Measurements from ENCODE around the gene ARID2.

ARID2 gene

DNA sequence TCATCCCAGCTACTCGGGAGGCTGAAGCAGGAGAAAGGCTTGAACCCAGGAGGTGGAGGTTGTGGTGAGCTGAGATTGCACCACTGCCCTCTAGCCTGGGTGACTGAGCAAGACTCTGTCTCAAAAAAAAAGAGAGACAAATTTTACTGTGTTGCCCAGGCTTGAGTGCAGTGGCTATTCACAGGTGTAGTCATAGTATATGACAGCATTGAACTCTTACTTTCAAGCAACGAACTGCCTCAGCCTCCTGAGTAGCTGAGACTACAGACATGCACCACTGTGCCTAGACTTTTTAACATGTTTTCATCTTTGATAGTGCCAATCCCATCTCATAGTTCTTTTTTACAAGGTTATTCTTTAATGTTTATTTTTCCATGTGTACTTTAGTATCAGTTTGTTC, 13.7 kb downstream of the ARID2 start:
- TF ChIP-seq EZH2phosphoT487 (IDR thresholded peaks at IDR 0.05; ENCODE audit: borderline replicate concordance, low read length): no peak
- TF ChIP-seq, protein P1, sequence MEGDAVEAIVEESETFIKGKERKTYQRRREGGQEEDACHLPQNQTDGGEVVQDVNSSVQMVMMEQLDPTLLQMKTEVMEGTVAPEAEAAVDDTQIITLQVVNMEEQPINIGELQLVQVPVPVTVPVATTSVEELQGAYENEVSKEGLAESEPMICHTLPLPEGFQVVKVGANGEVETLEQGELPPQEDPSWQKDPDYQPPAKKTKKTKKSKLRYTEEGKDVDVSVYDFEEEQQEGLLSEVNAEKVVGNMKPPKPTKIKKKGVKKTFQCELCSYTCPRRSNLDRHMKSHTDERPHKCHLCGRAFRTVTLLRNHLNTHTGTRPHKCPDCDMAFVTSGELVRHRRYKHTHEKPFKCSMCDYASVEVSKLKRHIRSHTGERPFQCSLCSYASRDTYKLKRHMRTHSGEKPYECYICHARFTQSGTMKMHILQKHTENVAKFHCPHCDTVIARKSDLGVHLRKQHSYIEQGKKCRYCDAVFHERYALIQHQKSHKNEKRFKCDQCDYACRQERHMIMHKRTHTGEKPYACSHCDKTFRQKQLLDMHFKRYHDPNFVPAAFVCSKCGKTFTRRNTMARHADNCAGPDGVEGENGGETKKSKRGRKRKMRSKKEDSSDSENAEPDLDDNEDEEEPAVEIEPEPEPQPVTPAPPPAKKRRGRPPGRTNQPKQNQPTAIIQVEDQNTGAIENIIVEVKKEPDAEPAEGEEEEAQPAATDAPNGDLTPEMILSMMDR (IDR thresholded peaks at IDR 0.05; ENCODE audit: low read depth, low read length, poor library complexity, severe bottlenecking): no peak
- Histone ChIP-seq H3K27me3 (ENCODE audit: control insufficient read depth, low read length) (no peaks in the 10 kb centered on the region), H3K4me3 (ENCODE audit: low read length) (no peak overlapping the region), H3K27ac (ENCODE audit: low read depth, low read length) (no peak overlapping the region), H3K79me2 (ENCODE audit: control insufficient read depth, low read length) (peaks cover 98% of the 10 kb centered on the region), H4K20me1 (ENCODE audit: control insufficient read depth, insufficient read depth, low read depth, low read length) (peaks cover 5% of the 10 kb centered on the region), H3K36me3 (ENCODE audit: control insufficient read depth, low read length) (peaks cover 49% of the 10 kb centered on the region), H3K9me3 (ENCODE audit: control insufficient read depth, insufficient read depth, low read length) (no peaks in the 10 kb centered on the region), H3K9me2 (replicated peaks; ENCODE audit: control insufficient read depth, low read length) (no peaks in the 10 kb centered on the region), H3K4me2 (ENCODE audit: low read length) (no peak overlapping the region), H3K4me1 (ENCODE audit: control insufficient read depth, low read length) (no peaks in the 10 kb centered on the region), H3F3A (ENCODE audit: control insufficient read depth, insufficient read depth) (0 out of 2 replicates have a peak, but pooled peaks cover 3% of the 10 kb centered on the region)

DNA sequence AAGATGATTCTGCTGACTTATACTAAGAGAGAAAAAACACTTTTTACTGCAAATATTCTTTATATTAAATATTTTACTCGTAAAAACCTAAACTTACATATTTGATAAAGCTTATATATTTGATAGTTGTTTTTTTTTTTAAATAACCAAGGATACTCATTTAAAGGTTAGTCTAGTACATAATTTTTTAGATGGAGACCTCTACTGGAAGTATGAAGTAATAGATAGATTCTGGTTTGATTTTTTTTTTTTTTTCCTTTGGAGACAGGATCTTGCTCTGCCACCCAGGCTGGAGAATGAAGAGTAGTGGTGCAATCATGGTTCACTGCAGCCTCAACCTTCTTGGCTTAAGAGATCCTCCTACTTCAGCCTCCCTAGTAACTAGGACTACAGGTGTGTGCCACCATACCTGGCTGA, 16.4 kb downstream of the ARID2 start:
- Histone ChIP-seq H3K4me3 (ENCODE audit: low read length) (no peak overlapping the region), H3K79me2 (ENCODE audit: control insufficient read depth, low read length) (peaks cover 99% of the 10 kb centered on the region), H3K36me3 (ENCODE audit: control insufficient read depth, low read length) (peaks cover 55% of the 10 kb centered on the region), H3K9me3 (ENCODE audit: control insufficient read depth, insufficient read depth, low read length) (no peaks in the 10 kb centered on the region), H3K4me2 (ENCODE audit: low read length) (no peak overlapping the region), H4K20me1 (ENCODE audit: control insufficient read depth, insufficient read depth, low read depth, low read length) (peaks cover 10% of the 10 kb centered on the region), H3K27ac (ENCODE audit: low read depth, low read length) (no peak overlapping the region), H3F3A (ENCODE audit: control insufficient read depth, insufficient read depth) (0 out of 2 replicates have a peak, but pooled peaks cover 3% of the 10 kb centered on the region), H3K4me1 (ENCODE audit: control insufficient read depth, low read length) (no peaks in the 10 kb centered on the region), H3K9me2 (replicated peaks; ENCODE audit: control insufficient read depth, low read length) (no peaks in the 10 kb centered on the region), H3K27me3 (ENCODE audit: control insufficient read depth, low read length) (no peaks in the 10 kb centered on the region)
- TF ChIP-seq, protein P1 (IDR thresholded peaks at IDR 0.05; ENCODE audit: low read depth, low read length, poor library complexity, severe bottlenecking): peak; percentile 53
- no peak for TF ChIP-seq EZH2phosphoT487 (IDR thresholded peaks at IDR 0.05; ENCODE audit: borderline replicate concordance, low read length)

DNA sequence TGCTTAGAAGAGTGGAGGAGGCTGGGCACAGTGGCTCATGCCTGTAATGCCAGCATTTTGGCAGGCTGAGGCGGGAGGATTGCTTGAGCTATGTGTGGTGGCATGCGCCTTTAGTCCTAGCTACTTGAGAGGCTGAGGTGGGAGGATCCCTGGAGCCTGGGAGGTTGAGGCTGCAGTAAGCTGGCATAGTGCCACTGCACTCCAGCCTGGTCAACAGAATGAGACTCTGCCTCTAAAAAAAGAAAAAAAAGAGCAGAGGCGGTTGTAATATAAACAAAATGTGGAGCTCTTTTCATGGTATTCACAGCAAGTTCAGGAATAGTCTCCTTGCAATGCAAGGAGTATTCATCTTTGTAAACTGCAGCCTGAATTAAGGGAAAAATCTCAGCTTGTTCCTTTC, 27.2 kb downstream of the ARID2 start:
- peaks cover 22% of the 10 kb centered on the region for H3K36me3 ChIP-seq (ENCODE audit: control insufficient read depth, low read length)
- H3K27me3 ChIP-seq (ENCODE audit: control insufficient read depth, low read length): no peaks in the 10 kb centered on the region
- no peak overlapping the region for H3K4me2 ChIP-seq (ENCODE audit: low read length)
- no peak overlapping the region for H3K4me3 ChIP-seq (ENCODE audit: low read length)
- H3K9me3 ChIP-seq (ENCODE audit: control insufficient read depth, insufficient read depth, low read length): no peaks in the 10 kb centered on the region
- peaks cover 6% of the 10 kb centered on the region; the same call in 1 of the 2 replicates for H3K4me1 ChIP-seq (ENCODE audit: control insufficient read depth, low read length)
- H3K27ac ChIP-seq (ENCODE audit: low read depth, low read length): no peak overlapping the region
- H4K20me1 ChIP-seq (ENCODE audit: control insufficient read depth, insufficient read depth, low read depth, low read length): peaks cover 21% of the 10 kb centered on the region
- no peaks in the 10 kb centered on the region for H3K9me2 ChIP-seq (replicated peaks; ENCODE audit: control insufficient read depth, low read length)
- peaks cover 92% of the 10 kb centered on the region for H3K79me2 ChIP-seq (ENCODE audit: control insufficient read depth, low read length)
- no peak for TF ChIP-seq EZH2phosphoT487 (IDR thresholded peaks at IDR 0.05; ENCODE audit: borderline replicate concordance, low read length)
- TF ChIP-seq, protein P1 (IDR thresholded peaks at IDR 0.05; ENCODE audit: low read depth, low read length, poor library complexity, severe bottlenecking): no peak
- 0 out of 2 replicates have a peak, but pooled peaks cover 2% of the 10 kb centered on the region for H3F3A ChIP-seq (ENCODE audit: control insufficient read depth, insufficient read depth)

All from DOHH2 (cell line).